IMR-90 (cell line): ENCODE results near the gene SGMS1. TPM values are rescaled to one million over a fixed set of nuclear protein-coding genes. Genes with fewer than 3 reads are reported as not detected.

Source experiments
- ATAC-seq: fragments of 200-7000 bp; cut with Tn5 transposase; 2 replicates; pipeline ENCODE4 v1.9.1; 2020; ENCODE audit warnings: low read depth, mild to moderate bottlenecking, moderate library complexity
- BruUV-seq: library from RNA; stranded (reverse); fragments of 400-500 nt; replicated peaks from 2 replicates; lab custom pipeline; 2021; lab: Mats Ljungman, UMichigan
- CTCF ChIA-PET: fragments of 300-600 bp; formaldehyde crosslinking; extraction: SDS; loops from one replicate; lab custom pipeline; 2021; ENCODE audit warnings: antibody characterized with exemption; lab: Yijun Ruan, JAX
- POLR2A ChIA-PET: fragments of 300-600 bp; sonication (Branson Sonifier 250); formaldehyde crosslinking; loops from one replicate; lab custom pipeline; 2022; ENCODE audit warnings: antibody characterized with exemption; ENCODE audit not compliant: unreplicated experiment; lab: Charles Lee
- DNase-seq: peaks from one replicate; pipeline ENCODE4 v3.0.0; 2013
- H2AFZ ChIP-seq: replicated peaks from 2 replicates; pipeline ENCODE3; 2013; ENCODE audit warnings: low read length, mild to moderate bottlenecking; ENCODE audit not compliant: poor library complexity
- H2AK5ac ChIP-seq: 2 replicates; pipeline ENCODE4 v1.6.1; 2013; ENCODE audit warnings: low read depth, low read length, inconsistent platforms
- H2AK9ac ChIP-seq: replicated peaks from 2 replicates; pipeline ENCODE3; 2013; ENCODE audit warnings: mild to moderate bottlenecking, low read depth, low read length, moderate library complexity; ENCODE audit not compliant: poor library complexity
- H2BK120ac ChIP-seq: 2 replicates; pipeline ENCODE4 v1.6.1; 2013; ENCODE audit warnings: low read depth, low read length, inconsistent platforms
- H2BK15ac ChIP-seq: 3 replicates; pipeline ENCODE4 v1.6.1; 2013; ENCODE audit warnings: low read depth, low read length, inconsistent platforms
- H2BK20ac ChIP-seq: 2 replicates; pipeline ENCODE4 v1.6.1; 2013; ENCODE audit warnings: low read depth, mild to moderate bottlenecking, inconsistent platforms, low read length, moderate library complexity
- H2BK5ac ChIP-seq: 2 replicates; pipeline ENCODE4 v1.6.1; 2013; ENCODE audit warnings: mild to moderate bottlenecking, low read depth, low read length, inconsistent platforms; ENCODE audit not compliant: poor library complexity, severe bottlenecking
- H3K14ac ChIP-seq: replicated peaks from 2 replicates; pipeline ENCODE4 v1.6.1; 2013; ENCODE audit warnings: low read depth, low read length, inconsistent platforms
- H3K18ac ChIP-seq: 2 replicates; pipeline ENCODE4 v1.6.1; 2013; ENCODE audit warnings: low read depth, low read length, control low read depth
- H3K23ac ChIP-seq: 2 replicates; pipeline ENCODE4 v1.6.1; 2013; ENCODE audit warnings: low read depth, low read length, inconsistent platforms
- H3K27ac ChIP-seq: 2 replicates; pipeline ENCODE4 v1.5.1; 2013; ENCODE audit warnings: mild to moderate bottlenecking, control low read depth, low read length; ENCODE audit not compliant: insufficient read depth
- H3K27me3 ChIP-seq: 2 replicates; pipeline ENCODE4 v1.6.1; 2013; ENCODE audit warnings: low read length; ENCODE audit not compliant: control insufficient read depth, insufficient read depth
- H3K36me3 ChIP-seq: 2 replicates; pipeline ENCODE4 v1.6.1; 2013; ENCODE audit warnings: low read length, mixed read lengths; ENCODE audit not compliant: control insufficient read depth, insufficient read depth
- H3K4ac ChIP-seq: 2 replicates; pipeline ENCODE4 v1.6.1; 2013; ENCODE audit warnings: low read depth, low read length, inconsistent platforms
- H3K4me1 ChIP-seq: 2 replicates; pipeline ENCODE4 v1.6.1; 2013; ENCODE audit warnings: low read length, mixed read lengths; ENCODE audit not compliant: control insufficient read depth, insufficient read depth
- H3K4me2 ChIP-seq: 2 replicates; pipeline ENCODE4 v1.6.1; 2013; ENCODE audit warnings: low read depth, mild to moderate bottlenecking, control low read depth, low read length, moderate library complexity
- H3K4me3 ChIP-seq: 2 replicates; pipeline ENCODE4 v1.5.1; 2013; ENCODE audit warnings: low read depth, mild to moderate bottlenecking, control low read depth, low read length, moderate library complexity; ENCODE audit not compliant: insufficient read depth
- H3K56ac ChIP-seq: 2 replicates; pipeline ENCODE4 v1.6.1; 2013; ENCODE audit warnings: low read length, inconsistent platforms; ENCODE audit not compliant: insufficient read depth; ENCODE audit errors: extremely low read depth
- H3K79me1 ChIP-seq, 2 experiments: 2 replicates each; pipeline ENCODE4 v1.6.1; 2013; ENCODE audit warnings: low read length in 2 of 2, inconsistent platforms in 1 of 2, low read depth in 1 of 2
- H3K9ac ChIP-seq: 2 replicates; pipeline ENCODE4 v1.6.1; 2013; ENCODE audit warnings: low read depth, low read length, control low read depth
- H3K9me1 ChIP-seq: 2 replicates; pipeline ENCODE4 v1.6.1; 2013; ENCODE audit warnings: low read length, inconsistent platforms; ENCODE audit not compliant: insufficient read depth
- H3K9me3 ChIP-seq: 2 replicates; pipeline ENCODE4 v1.6.1; 2013; ENCODE audit warnings: low read length; ENCODE audit not compliant: control insufficient read depth, insufficient read depth
- H4K20me1 ChIP-seq: 2 replicates; pipeline ENCODE4 v1.6.1; 2013; ENCODE audit warnings: low read length, inconsistent platforms; ENCODE audit not compliant: insufficient read depth
- H4K5ac ChIP-seq: 2 replicates; pipeline ENCODE4 v1.6.1; 2013; ENCODE audit warnings: mild to moderate bottlenecking, low read depth, low read length, control low read depth
- H4K8ac ChIP-seq, 2 experiments: 2 replicates each; pipeline ENCODE4 v1.6.1; 2013; ENCODE audit warnings: low read depth in 2 of 2, low read length in 2 of 2, control low read depth in 1 of 2, inconsistent platforms in 1 of 2
- H4K91ac ChIP-seq: 2 replicates; pipeline ENCODE4 v1.6.1; 2013; ENCODE audit warnings: low read depth, low read length, inconsistent platforms; ENCODE audit not compliant: insufficient read depth
- RAD21 ChIP-seq: IDR thresholded peaks from 2 replicates; pipeline ENCODE4 v1.6.1; 2012; ENCODE audit warnings: low read length, improper control_type of control experiment
- RFX5 ChIP-seq: IDR thresholded peaks from 2 replicates; pipeline ENCODE4 v1.8.0; 2012; ENCODE audit warnings: low read depth, mild to moderate bottlenecking, low read length, moderate library complexity
- WGBS, 2 experiments: methylation state at CpG; one replicate each; pipeline versions ENCODE4 v1.1.5 to v1.1.7; 2013; ENCODE audit warnings: missing lambda C conversion rate in 2 of 2; ENCODE audit not compliant: insufficient read length in 1 of 2; ENCODE audit errors: extremely low coverage in 2 of 2; 5-methylcytosine and 5-hydroxymethylcytosine counted together
- dilution Hi-C: fragments of 300-500 bp; cut with HindIII; formaldehyde crosslinking; loops from one replicate; pipeline ENCODE4 v1.14.3; 2018; ENCODE audit warnings: low sequenced_read_pairs; ENCODE audit not compliant: unreplicated experiment
- in situ Hi-C: fragments of 300-500 bp; cut with MboI; formaldehyde crosslinking; loops from 3 replicates; pipeline ENCODE4 v1.14.3; 2019; ENCODE audit warnings: low sequenced_read_pairs, inconsistent platforms, mixed read lengths
- intact Hi-C: fragments of 100-400 bp; cut with micrococcal nuclease; formaldehyde crosslinking; loops from 2 replicates; pipeline ENCODE4 v1.10.0; 2022
- polyA plus RNA-seq, 3 experiments: library from polyadenylated mRNA; depleted of rRNA; stranded (reverse); fragments of >200 nt; gene quantifications; 2 replicates each; pipeline ENCODE4 v1.2.3, GENCODE V29; 2012; ENCODE audit warnings: low replicate concordance in 1 of 3
- total RNA-seq: library from RNA; depleted of rRNA; stranded (reverse); fragments of >200 nt; gene quantifications from 2 replicates; pipeline ENCODE4 v1.2.3, GENCODE V29; 2012
- TF ChIP-seq, protein P1 (sequence below): conservative IDR thresholded peaks from 2 replicates; pipeline ENCODE4 v1.5.1; 2012; ENCODE audit warnings: mild to moderate bottlenecking, low read depth, low read length, improper control_type of control experiment

The SGMS1 gene
- total and polyA plus RNA-seq, 2 of the 4 experiments (the other 2 are of a cell fraction): 9.8 to 30.8 TPM

- ATAC-seq (no peak), DNase-seq (no peak)
- in situ Hi-C loops (no loop called here), dilution Hi-C loops (no loop called here), intact Hi-C loops (no loop called here)
- Histone ChIP-seq H3K4me3 (no peak overlapping the region), H2AFZ (no peak overlapping the region), H3K14ac (no peak overlapping the region), H2AK9ac (no peak overlapping the region), H4K20me1 (no peaks in the 10 kb centered on the region; the same call in none of the 2 replicates), H2BK5ac (no peak overlapping the region), H3K18ac (no peak overlapping the region), H3K56ac (no peak overlapping the region), H2AK5ac (no peak overlapping the region), H3K79me1 (peaks cover 14 to 32% of the 10 kb centered on the region in 2 experiments), H2BK15ac (no peak overlapping the region), H3K4ac (no peak overlapping the region), H4K5ac (no peak overlapping the region), H4K8ac (no peak overlapping the region), H3K9me3 (no peaks in the 10 kb centered on the region; the same call in 1 of the 2 replicates), H3K36me3 (peaks cover 10% of the 10 kb centered on the region), H3K9me1 (no peaks in the 10 kb centered on the region), H3K23ac (no peak overlapping the region), H3K27me3 (no peaks in the 10 kb centered on the region), H2BK120ac (no peak overlapping the region), H3K9ac (no peak overlapping the region), H3K4me1 (no peaks in the 10 kb centered on the region), H2BK20ac (no peak overlapping the region), H4K91ac (no peak overlapping the region), H3K27ac (no peak overlapping the region), H3K4me2 (no peak overlapping the region)
- POLR2A ChIA-PET: no interaction called here
- no CpG with 5 or more reads among the region's 3 CpGs for WGBS, 2 experiments
- TF ChIP-seq, protein P1, sequence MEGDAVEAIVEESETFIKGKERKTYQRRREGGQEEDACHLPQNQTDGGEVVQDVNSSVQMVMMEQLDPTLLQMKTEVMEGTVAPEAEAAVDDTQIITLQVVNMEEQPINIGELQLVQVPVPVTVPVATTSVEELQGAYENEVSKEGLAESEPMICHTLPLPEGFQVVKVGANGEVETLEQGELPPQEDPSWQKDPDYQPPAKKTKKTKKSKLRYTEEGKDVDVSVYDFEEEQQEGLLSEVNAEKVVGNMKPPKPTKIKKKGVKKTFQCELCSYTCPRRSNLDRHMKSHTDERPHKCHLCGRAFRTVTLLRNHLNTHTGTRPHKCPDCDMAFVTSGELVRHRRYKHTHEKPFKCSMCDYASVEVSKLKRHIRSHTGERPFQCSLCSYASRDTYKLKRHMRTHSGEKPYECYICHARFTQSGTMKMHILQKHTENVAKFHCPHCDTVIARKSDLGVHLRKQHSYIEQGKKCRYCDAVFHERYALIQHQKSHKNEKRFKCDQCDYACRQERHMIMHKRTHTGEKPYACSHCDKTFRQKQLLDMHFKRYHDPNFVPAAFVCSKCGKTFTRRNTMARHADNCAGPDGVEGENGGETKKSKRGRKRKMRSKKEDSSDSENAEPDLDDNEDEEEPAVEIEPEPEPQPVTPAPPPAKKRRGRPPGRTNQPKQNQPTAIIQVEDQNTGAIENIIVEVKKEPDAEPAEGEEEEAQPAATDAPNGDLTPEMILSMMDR: no peak
- TF ChIP-seq RAD21 (no peak), RFX5 (no peak)
- CTCF ChIA-PET: no interaction called here
- no TSS peak for BruUV-seq
Measured at GRCh38 chr10:50345545-50345944, 278.2 kb downstream of the SGMS1 start.
